Upper lobe of left lung (tissue), 4 donors: ENCODE measurements around the gene AGAP1.

Experiments used
- CTCF ChIP-seq, 6 experiments: fragments of 450-650 bp in 4 of 6; fragments of 200-600 bp in 2 of 6; sonication (generic) in 2 of 6; IDR thresholded peaks; one replicate each; pipeline ENCODE4 v1.5.1; 2016 to 2019; ENCODE audit warnings: antibody characterized with exemption in 6 of 6
- EP300 ChIP-seq, 4 donors: sonication (generic); formaldehyde crosslinking; IDR thresholded peaks; one replicate each; pipeline ENCODE4 v1.5.1; 2017; ENCODE audit warnings: antibody characterized with exemption in 4 of 4, control low read depth in 2 of 4
- POLR2A ChIP-seq, 4 donors: fragments of 450-650 bp; IDR thresholded peaks; one replicate each; pipeline ENCODE4 v1.5.1; 2016 to 2017; ENCODE audit warnings: antibody characterized with exemption in 4 of 4, mild to moderate bottlenecking in 2 of 4
- POLR2AphosphoS5 ChIP-seq, 2 donors: sonication (generic); formaldehyde crosslinking; IDR thresholded peaks; one replicate each; pipeline ENCODE4 v1.5.1; 2017; ENCODE audit warnings: antibody characterized with exemption in 2 of 2

GRCh38 chr2:235876099-235876679, 382.3 kb downstream of the AGAP1 start:
- TF ChIP-seq POLR2AphosphoS5 (IDR thresholded peaks at IDR 0.05), result no peak
- no peak for TF ChIP-seq CTCF (IDR thresholded peaks at IDR 0.05)
- TF ChIP-seq POLR2A (IDR thresholded peaks at IDR 0.05), result no peak
- TF ChIP-seq EP300 (IDR thresholded peaks at IDR 0.05), result no peak
